HG02588 (cell line): ENCODE measurements around the gene CCDC15.
"Not testable (repeated sequence)": the region's sequence is repeated elsewhere in the genome, so short reads cannot be mapped to it uniquely, and the experiment has no call there.

Experiments
- ATAC-seq: cut with Tn5 transposase; IDR thresholded peaks from one replicate; pipeline ENCODE4 v1.9.1; 2021; ENCODE audit warnings: mild to moderate bottlenecking, moderate library complexity; ENCODE audit not compliant: unreplicated experiment

CCDC15 gene

GRCh38 chr11:125081098-125081798 lies 127.2 kb downstream of the CCDC15 start:
- no peak for ATAC-seq

GRCh38 chr11:125082040-125082439 lies 128.0 kb downstream of the CCDC15 start:
- ATAC-seq: no peak

- no peak for ATAC-seq
Observed at GRCh38 chr11:125082611-125083311, 128.8 kb downstream of the CCDC15 start.

DNA sequence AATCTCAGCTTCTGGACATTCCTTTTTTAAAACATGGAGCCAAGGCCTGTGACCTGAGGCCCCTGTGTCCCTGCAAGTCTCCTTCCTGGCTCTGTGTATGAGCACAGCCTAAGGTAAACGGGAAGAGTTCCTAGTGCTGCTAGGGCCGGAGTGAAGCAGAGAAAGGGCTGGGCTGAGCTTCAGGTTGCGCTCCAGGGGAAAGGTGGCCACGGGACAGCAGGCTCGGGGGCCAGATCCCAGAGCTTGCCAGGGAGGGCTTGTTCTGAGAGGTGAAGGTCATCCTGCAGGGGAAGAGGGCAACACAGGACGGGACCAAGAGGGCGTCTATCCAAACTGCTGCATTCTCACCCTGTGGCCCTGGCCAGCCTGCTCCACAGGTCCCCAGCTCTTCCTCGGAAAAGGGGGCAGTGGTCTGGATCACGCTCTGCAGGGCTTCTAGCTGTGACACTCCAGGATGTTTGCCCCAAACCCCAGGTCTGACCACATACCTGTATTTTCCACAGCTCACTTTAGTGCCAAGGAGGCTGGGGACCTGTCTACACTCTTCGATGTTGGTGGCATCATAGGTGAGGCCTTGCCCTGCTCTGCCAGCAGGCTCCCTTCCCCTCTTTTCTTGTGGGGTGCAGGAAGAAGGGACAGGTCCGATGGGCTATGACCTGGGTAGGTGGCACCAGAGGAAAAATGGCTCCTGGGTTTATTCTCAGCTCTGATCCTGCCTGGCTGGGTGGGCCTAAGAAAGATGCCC lies 129.5 kb downstream of the CCDC15 start:
- no peak for ATAC-seq

DNA sequence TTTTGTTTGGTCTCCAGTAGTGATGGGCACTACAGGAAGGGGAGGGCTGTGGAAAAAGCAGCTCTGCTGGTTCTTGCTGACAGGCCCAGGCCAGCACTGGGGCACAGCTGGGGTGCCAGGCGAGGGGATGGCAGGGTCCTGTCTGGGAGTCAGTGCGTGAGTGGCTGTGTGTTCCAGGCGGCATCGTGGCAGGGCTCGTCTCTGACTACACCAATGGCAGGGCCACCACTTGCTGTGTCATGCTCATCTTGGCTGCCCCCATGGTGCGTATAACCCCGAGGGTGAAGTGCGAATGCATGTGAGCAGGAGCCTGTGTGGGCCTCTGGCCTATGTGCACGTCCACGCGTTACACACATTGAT lies 130.0 kb downstream of the CCDC15 start:
- ATAC-seq: no peak

DNA sequence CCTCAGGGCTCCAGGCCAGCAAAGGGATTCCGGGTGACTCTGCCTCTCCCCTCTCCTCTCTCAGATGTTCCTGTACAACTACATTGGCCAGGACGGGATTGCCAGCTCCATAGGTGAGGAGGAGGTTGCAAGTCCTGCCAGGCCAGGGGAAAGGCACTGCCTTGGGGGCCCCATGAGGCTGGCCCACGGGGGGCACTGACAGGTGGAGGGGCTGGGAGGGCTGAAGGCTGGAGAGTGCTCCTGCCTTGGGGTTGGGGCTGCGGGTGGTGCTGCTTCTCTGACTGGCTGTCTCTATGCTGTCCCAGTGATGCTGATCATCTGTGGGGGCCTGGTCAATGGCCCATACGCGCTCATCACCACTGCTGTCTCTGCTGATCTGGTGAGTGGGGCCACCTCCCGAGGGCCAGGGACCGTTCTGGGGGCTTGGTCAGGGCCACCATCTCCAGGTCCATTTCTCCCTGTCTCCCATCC lies 130.8 kb downstream of the CCDC15 start:
- no peak for ATAC-seq

GRCh38 chr11:125085301-125086081 lies 131.5 kb downstream of the CCDC15 start:
- ATAC-seq: no peak

DNA sequence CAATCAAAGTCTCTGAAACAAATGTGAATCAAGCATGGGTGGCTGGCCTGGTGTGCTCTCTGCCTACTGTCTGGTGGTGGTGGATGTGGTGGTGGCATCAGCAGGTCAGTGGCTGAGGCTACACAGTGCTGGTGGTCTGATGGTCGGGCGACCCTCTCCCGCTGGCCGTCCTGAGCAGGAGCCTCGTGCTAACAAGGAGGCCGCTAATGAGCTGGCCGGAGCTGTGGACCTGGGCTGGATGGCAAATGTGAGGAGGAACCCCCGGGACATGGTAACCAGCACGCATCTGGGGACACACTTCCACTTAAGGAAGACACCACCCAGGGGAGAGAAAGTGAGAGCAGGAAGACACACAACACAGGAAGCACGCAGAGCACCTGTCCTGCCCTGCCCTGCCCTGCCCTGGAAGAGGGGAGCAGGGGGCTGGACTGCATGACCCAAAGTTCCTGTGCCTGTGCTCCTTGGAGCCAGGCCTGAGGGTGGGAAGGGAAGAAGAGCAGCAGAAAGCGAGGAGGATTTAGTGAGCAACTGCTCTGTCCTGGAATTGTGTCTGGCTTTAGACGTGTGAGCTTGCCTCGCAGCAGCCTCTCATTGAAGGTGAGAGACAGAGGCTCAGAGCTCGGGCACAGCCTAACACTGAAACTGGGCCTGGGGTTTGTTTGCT lies 132.8 kb downstream of the CCDC15 start:
- no peak for ATAC-seq

DNA sequence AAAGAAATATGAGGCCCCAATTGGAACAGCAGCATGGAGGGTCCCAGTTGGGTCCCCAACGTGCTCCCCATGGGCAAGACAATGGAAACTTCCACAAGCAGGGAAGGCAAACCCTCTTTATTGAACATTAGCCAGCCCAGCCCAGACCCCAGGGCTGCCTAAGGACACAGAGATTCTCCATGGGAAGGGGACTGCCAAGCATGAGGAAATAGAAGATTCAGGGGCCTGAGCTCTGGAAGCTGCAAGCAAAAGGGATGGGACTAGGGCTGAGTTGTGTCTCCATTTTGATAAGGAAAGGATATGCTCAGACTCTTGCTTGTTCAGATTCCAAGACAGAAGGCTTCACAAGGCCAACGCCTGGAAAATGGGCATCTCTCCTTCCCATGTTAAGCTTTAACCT lies 134.1 kb downstream of the CCDC15 start:
- no peak for ATAC-seq

DNA sequence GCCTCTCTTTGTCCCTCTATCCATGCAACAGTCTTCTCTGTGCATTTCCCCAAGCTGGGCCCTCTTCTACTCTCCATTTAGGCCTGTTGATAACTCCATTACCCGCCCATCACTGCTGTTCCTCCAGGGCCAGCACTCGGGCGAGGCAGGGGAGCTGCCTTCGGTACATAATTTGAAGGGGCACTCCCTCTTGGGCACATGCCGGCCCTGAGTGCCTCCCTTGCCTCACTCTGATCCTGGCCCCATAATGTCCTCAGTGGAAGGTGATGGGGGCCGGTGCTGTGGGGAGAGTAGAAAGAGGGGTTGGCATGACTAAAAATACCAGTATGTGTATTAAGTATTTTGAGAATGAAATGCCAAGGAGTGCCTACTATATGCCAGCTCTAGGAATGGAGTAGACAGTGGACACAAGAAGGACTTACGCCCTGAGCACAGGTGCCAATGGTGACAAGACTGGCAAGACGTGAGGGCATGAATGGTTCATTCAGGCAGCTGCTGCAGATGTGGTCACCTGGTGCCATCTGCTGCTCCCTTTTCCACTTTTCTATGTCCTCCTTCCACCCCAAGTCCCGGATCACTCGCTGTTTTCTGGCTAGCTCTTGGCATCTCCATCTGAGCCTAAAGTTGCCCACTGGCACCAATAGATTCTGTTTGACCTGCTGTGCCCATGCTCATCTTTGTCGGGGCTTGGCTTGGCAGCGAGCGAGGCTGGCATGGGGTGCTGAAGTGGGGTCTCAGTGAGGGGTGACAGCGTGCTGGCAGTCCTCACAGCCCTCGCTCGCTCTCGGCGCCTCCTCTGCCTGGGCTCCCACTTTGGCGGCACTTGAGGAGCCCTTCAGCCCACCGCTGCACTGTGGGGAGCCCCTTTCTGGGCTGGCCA lies 134.8 kb downstream of the CCDC15 start:
- no peak for ATAC-seq

DNA sequence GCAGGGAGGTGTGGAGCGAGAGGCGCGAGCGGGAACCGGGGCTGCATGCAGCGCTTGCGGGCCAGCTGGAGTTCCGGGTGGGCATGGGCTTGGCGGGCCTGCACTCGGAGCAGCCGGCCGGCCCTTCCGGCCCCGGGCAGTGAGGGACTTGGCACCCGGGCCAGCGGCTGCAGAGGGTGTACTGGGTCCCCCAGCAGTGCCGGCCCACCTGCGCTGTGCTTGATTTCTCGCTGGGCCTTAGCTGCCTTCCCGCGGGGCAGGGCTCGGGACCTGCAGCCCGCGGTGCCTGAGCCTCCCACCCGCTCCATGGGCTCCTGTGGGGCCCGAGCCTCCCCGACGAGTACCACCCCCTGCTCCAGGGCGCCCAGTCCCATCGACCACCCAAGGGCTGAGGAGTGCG lies 135.5 kb downstream of the CCDC15 start:
- ATAC-seq: not testable (repeated sequence)

- not testable (repeated sequence) for ATAC-seq
Observed at GRCh38 chr11:125090151-125090550, 136.1 kb downstream of the CCDC15 start.

GRCh38 chr11:125090816-125091215 lies 136.8 kb downstream of the CCDC15 start:
- no peak for ATAC-seq
